HG03442 (cell line): ENCODE measurements around the gene COPS3.

Experiments used
- ATAC-seq: cut with Tn5 transposase; IDR thresholded peaks from one replicate; pipeline ENCODE4 v1.9.1; 2021; ENCODE audit warnings: mild to moderate bottlenecking, moderate library complexity; ENCODE audit not compliant: unreplicated experiment

COPS3 gene

DNA sequence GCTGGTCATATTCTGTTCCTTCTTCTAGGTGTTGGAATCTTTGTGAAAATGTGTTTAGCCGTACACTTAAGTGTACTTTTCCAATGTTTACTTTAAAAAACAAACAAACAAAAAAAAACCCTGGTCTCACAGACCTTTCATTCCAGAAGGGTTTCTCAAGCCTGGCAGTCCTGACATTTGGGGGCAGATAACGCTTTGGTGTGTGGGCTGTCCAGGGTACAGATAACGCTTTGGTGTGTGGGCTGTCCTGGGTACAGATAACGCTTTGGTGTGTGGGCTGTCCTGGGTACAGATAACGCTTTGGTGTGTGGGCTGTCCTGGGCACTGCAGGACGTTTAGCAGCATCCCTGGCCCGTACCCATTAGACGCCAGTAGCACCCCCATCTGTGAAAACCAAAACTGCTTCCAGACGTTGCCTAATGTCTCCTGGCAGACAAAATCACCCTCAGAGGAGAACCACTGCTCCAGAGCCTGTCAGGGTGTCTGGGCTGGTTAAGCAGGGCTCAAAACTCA, 28.8 kb downstream of the COPS3 start:
- no peak for ATAC-seq

GRCh38 chr17:17246879-17247278, 34.2 kb downstream of the COPS3 start:
- ATAC-seq = no peak

GRCh38 chr17:17243163-17243562, 37.9 kb downstream of the COPS3 start:
- ATAC-seq = no peak

- ATAC-seq = no peak
Measured at GRCh38 chr17:17242246-17242645, 38.8 kb downstream of the COPS3 start.

GRCh38 chr17:17241656-17242055, 39.4 kb downstream of the COPS3 start:
- no peak for ATAC-seq

- no peak for ATAC-seq
Measured at GRCh38 chr17:17239832-17240231, 41.2 kb downstream of the COPS3 start.

- ATAC-seq = peak; percentile 74
Measured at GRCh38 chr17:17237026-17237799, 43.8 kb downstream of the COPS3 start, which contains the start of gene FLCN. FLCN (minus strand) TSS chr17:17237168; CDS start chr17:17228137, 9,031 bp downstream.

GRCh38 chr17:17236295-17237025, 44.6 kb downstream of the COPS3 start:
- ATAC-seq = no peak

DNA sequence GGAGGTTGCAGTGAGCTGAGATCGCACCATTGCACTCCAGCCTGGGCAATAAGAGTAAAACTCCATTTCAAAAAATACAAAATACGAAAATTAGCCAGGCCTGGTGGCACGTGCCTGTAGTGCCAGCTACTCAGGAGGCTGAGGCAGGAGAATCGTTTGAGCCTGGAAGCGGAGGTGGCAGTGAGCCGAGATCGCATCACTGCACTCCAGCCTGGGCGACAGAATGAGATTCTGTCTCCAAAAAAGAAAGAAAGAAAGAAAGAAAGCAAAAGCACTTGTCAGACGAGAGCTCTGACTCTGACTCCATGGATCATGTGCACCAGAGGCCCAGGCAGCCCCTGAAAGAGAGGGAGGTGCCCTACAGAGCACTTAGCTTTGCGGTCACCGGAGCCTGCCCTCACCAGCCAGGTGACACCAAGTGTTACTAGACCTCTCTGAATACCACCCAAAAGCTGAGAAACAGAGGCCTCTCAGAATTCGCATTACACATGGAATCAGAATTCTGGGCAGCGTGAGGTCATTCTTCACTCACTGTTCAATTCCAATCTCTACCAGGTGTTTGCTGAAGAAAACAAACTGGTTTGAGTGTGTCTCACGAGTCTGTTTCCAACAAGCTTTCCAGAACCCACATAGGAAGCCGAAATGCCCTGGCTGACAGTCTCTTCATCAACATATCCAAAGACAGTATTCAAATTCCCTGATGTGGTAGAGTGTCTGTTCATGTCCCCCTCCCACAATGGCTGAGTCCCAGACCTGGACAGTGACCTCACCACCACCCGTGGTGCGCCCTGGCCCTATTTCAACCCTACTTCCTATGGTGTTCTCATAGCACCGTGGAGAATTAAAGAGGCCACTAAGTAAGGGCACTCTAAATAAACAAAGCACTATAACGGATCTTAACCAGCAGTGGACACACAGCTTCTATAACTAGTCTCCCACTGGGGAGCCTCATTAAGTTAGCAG, 45.6 kb downstream of the COPS3 start:
- ATAC-seq = no peak

- no peak for ATAC-seq
Measured at GRCh38 chr17:17232303-17232621, 48.8 kb downstream of the COPS3 start.

DNA sequence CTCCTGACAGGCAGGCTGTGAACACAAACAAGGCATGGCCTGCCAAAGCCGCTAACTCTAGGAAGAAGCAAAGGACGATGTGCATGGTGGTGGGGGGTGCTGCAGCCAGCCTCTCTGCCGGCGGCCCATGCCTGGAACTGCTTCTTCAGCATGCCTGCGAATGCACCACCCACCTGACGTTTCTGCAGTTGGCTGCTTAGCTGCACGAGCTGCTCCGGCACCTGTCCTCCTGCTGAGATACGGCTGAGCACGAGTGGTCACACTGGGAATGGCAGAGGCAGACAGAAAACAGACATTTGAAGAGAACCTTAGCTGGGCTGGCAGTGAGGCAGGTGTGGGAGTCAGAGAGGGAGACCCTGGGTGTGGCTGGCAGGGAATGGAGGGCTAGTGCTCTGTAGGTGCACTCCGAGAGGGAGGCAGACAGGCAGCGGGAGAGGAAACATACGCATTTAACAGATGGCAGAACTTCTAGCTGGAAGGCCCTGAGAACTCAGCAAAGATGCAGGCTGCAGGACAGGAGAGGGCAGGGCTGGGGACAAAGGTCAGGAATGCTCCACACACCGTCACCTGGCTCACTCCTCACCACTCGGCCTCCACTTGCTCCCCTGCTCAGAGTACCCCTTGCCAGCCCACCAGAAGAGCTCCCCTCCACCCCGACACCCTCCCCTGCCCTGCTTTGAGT, 49.3 kb downstream of the COPS3 start:
- no peak for ATAC-seq

DNA sequence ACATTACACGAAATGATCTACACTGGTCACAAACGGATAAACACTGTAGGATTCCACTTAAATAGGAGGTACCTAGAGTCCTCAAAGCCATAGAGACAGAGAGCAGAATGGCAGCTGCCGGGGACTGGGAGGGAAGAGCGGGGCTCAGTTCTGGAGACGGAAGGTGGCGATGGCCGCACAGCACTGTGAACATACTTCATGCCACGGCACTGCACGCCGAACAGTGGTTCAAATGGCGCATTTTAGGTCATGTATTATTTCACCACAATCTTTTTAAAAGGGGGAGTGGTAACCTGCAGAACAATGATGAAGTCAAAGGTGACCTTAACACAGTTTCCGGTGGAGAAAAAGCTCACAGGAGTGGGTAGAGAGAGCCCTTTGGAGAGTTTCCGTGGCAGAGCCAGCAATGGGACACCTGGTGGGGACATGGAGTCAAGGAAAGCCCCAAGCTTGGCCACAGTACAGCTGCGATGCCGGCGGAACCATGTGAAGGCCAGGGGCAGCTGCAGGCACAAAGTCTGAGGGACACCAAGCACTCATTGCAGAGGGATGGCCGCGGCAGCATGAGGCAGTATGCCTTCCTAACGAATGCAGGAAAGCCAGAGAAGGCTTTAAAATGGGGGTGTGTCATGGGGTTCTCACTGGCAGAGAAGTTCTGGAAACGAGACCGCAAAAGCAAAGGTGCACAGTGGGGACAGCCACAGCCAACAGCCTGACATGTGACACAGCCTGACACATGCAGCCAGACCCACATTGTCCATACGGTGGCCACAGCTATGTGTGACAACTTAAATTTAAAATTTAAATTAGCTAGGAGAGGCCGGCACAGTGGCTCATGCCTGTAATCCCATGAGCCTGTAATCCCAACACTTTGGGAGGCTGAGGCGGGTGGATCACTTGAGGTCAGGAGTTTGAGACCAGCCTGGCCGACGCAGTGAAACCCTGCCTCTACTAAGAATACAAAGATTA, 51.3 kb downstream of the COPS3 start:
- ATAC-seq = no peak

DNA sequence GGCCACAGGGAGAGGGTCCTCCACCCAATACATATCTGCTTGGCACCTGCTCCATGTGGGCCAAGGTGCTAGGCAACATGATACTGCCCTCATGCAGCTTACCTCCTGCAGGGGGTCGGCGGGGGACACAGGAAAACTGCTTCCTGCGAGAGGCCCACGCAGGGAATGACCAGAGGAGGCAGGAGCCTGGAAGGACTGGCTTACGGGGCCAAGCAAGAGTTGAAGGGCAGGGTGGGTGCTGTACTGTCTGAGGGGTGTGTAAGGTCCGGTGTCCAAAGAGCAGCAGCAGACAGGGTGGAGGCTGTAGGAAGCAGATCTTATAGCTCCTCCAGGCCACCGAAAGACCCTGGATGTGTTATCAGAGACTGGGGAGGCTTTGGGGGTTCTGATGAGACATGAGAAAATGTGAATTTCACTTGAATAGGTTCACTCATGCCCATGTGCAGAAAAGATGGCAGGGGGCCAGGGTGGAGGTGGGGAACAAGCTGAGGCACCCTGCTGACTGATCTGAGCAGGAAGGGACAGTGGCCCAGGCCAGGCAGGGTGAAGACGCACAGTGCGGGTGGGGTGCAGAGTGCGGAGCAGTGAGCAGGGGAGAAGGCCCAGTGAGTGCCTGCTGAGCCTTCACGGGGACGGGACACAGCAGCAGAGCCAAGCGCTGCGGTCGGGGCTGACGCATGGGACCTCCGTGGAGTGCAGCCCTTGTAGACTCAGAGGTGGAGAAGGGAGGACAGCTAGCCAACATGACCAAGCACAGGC, 52.3 kb downstream of the COPS3 start:
- ATAC-seq = no peak

- ATAC-seq = no peak
Measured at GRCh38 chr17:17227608-17228520, 53.2 kb downstream of the COPS3 start.

DNA sequence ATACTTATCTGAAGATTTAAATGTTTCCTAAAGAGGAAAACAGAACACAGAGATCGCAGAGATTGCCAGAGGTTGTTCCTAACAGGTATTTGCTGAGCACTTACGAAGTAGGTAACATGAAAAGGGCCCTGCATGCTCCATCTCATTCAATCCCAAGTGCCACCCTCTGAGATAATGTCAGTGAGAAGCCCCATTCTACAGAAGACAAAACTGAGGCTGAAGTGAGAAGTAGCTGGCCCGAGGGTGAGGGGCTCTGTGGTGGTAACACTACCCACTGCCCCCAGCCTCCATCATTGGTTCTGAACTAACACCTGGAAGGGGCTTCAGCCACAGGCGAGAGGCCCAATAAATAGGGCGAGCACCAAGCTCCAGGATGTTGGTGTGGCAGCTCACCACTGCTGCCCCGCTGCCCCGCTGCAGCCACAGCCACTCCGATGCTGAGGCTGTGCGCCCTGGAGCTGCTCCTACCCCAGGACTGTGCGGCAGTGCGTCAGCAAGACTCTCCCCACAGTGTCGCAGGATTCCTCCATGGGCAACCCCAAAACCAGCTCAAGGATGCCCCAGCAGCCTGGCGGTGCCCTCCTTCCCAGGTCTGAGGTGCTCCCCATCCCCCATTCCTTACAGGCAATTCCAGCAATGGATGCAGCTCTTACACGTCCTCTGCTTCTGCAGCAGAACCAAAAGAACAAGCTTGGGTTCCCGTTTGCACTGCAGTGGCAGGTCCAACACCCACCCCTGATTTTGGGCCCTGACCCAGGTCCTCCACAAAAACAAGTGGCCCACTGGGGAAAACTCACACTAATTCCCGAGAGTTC, 54.4 kb downstream of the COPS3 start:
- ATAC-seq = no peak

- no peak for ATAC-seq
Measured at GRCh38 chr17:17225901-17226300, 55.1 kb downstream of the COPS3 start.

GRCh38 chr17:17224137-17224536, 56.9 kb downstream of the COPS3 start:
- ATAC-seq = no peak
